ENCODE data around the gene RASSF9.

DNA sequence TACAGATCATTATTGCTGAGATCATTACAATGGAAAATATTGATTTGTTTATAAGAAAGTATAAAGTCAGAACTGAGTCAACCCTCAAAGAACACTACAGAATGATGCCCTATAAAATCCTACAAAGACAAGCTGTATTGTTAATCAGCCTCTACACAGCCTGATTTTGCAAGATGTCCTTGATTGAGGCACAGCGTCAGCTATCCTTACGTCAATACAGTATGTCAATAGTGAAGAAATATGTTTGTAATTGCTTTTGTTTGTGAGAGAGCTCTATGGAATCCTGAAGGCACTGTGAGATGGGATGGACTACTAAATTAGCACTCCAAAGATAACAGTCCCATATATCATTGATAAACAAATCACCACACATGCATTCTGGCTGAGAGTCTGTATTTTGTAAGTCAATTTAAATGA, 70.7 kb downstream of the RASSF9 start:
- TF ChIP-seq SMARCA5 (IDR thresholded peaks at IDR 0.05) (no peak), KDM1A (IDR thresholded peaks at IDR 0.05) (no peak), RAD21 (CRISPR knock-in tag; conservative IDR thresholded peaks at IDR 0.05 in 1 of 2, IDR thresholded peaks at IDR 0.05 in 1 of 2) (no peak)
- TF ChIP-seq, protein P1, sequence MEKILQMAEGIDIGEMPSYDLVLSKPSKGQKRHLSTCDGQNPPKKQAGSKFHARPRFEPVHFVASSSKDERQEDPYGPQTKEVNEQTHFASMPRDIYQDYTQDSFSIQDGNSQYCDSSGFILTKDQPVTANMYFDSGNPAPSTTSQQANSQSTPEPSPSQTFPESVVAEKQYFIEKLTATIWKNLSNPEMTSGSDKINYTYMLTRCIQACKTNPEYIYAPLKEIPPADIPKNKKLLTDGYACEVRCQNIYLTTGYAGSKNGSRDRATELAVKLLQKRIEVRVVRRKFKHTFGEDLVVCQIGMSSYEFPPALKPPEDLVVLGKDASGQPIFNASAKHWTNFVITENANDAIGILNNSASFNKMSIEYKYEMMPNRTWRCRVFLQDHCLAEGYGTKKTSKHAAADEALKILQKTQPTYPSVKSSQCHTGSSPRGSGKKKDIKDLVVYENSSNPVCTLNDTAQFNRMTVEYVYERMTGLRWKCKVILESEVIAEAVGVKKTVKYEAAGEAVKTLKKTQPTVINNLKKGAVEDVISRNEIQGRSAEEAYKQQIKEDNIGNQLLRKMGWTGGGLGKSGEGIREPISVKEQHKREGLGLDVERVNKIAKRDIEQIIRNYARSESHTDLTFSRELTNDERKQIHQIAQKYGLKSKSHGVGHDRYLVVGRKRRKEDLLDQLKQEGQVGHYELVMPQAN (IDR thresholded peaks at IDR 0.05; ENCODE audit: borderline replicate concordance): no peak
- TF ChIP-seq, protein P2, sequence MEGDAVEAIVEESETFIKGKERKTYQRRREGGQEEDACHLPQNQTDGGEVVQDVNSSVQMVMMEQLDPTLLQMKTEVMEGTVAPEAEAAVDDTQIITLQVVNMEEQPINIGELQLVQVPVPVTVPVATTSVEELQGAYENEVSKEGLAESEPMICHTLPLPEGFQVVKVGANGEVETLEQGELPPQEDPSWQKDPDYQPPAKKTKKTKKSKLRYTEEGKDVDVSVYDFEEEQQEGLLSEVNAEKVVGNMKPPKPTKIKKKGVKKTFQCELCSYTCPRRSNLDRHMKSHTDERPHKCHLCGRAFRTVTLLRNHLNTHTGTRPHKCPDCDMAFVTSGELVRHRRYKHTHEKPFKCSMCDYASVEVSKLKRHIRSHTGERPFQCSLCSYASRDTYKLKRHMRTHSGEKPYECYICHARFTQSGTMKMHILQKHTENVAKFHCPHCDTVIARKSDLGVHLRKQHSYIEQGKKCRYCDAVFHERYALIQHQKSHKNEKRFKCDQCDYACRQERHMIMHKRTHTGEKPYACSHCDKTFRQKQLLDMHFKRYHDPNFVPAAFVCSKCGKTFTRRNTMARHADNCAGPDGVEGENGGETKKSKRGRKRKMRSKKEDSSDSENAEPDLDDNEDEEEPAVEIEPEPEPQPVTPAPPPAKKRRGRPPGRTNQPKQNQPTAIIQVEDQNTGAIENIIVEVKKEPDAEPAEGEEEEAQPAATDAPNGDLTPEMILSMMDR (IDR thresholded peaks at IDR 0.05 in 2 of 3, conservative IDR thresholded peaks at IDR 0.05 in 1 of 3; ENCODE audit: insufficient read depth in 2 of 3, low read depth in 1 of 3, low read length in 3 of 3): no peak

Measured in K562 (cell line).